ENCODE results near the gene NTNG2.
"Not testable (repeated sequence)": the region's sequence is repeated elsewhere in the genome, so short reads cannot be mapped to it uniquely, and the experiment has no call there.

Gene NTNG2

DNA sequence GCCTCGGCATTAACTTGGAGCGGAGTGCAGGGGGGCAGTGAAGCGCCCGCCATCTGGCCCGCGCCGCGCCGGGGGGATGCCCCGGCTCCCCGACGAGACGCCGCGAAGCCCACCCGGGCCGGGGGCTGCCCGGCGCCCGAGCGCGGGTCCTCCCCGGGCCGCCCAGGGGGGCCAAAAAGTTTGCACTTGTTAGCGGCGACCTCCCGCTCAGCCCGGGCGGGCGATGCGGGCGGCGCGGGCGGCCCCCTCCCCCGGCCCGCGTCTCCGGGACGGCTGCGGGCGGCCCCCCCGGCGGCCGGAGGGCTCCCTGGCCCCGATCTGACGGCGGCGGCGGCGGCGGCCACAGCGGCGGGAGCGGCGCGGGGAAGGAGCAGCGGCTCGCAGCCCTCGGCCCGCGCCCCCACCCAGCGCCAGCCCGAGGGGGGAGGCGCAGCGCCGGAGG lies at the start of gene NTNG2:
Gene NTNG2, plus strand, starts transcription at position 316 of the 442 bp plus-strand sequence. CDS start 4,774 bp downstream, outside the sequence.
- DNase-seq: no peak

- DNase-seq: peak; percentile 24
Measured at GRCh38 chr9:132114102-132114707, 47.7 kb upstream of the NTNG2 start.

- no peak for DNase-seq
Measured at GRCh38 chr9:132116583-132116982, 45.3 kb upstream of the NTNG2 start.

DNA sequence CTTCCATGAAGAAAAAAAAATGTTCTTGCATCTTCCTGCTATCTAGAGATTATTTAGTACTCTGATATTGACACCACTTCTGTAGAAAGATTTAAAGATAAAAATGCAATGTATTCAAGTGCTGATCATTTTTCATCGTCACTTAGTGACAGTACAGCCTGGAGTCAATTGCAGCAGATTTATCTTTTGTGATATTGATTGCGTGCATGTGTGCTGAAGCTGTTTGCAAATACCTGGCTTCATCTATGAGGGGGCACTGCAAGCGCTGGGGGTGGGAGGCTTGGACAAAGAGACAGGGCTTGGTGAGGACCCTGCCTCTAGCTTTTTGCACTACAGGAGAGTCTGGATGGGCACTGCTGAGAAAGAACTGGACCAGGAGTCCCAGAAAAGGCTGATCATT lies 44.2 kb upstream of the NTNG2 start:
- DNase-seq: no peak

GRCh38 chr9:132121021-132121420 lies 40.8 kb upstream of the NTNG2 start:
- no peak for DNase-seq

- no peak for DNase-seq
Measured at GRCh38 chr9:132124800-132125199, 37.1 kb upstream of the NTNG2 start.

DNA sequence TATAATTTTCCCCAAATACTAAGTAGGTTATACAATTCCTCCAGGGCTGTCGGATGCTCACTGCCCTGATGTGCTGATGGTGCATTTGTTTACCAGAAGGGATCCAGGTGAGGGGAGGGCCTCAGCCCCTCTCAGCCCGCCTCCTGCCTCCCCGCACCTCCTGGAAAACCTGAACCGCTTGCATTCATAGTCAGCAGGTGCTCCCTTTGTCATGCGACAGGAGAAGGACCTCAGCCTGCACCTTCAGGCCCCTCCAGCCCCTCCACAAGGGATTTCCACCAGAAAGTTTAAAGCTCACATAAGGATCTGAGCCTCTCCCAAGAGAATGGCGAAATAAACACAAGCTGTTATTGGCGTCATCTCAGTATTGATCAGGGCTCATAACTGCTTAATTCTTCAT lies 36.5 kb upstream of the NTNG2 start:
- DNase-seq: no peak

GRCh38 chr9:132125944-132126679 lies 35.7 kb upstream of the NTNG2 start:
- no peak for DNase-seq

- DNase-seq: no peak
Measured at GRCh38 chr9:132126680-132127236, 35.1 kb upstream of the NTNG2 start.

DNA sequence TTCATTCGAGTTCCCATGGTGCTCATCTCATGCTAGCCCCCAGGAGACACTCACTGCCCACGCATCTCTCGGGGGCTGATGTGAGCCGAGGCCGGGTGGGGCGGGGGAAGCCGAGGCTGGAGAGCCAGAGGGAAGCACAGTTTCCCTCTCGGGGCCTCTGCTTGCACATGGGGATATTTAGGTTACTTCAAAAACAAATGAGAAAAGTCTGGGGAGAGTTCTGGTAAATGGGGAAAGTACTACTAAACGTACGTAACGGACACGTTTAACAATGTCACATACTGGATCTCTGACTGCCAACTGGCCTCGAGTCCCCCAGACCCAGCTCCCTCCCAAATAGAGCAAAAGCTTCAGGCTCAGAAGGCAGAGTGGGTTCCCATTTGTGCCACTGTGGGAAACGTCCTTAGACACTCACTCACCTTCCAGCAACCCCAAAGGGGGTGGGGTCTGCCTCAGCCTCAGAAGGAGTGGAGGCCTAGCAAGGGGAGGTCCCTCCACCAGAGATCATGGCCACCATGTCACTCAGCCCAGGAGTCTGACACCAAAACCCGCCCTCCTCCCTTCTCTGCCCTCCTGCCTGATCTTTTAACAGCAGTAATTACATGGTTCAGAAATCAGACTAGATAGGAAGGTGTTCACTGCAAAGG lies 33.8 kb upstream of the NTNG2 start:
- no peak for DNase-seq

DNA sequence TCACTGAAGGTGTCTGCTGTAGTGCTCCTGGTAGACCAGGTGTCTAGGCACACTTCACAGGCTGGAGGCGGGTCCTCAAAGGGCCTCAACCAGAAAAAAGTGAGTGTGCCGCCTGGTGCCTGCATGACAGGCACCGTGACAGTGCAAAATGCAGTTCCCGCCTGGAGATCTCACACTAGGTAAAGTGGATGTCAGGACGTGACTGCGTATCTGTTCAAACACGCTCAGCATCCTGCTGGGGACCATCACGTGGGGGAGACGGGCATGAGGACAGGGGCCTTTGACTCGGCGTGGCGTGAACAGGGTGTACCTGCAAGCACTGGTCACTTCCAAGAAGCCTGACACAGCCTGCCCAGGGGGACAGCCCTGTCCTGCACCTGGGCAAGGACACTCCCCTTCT lies 32.3 kb upstream of the NTNG2 start:
- no peak for DNase-seq

- DNase-seq: not testable (repeated sequence)
Measured at GRCh38 chr9:132134085-132134484, 27.8 kb upstream of the NTNG2 start.

GRCh38 chr9:132135456-132135855 lies 26.4 kb upstream of the NTNG2 start:
- no peak for DNase-seq

DNA sequence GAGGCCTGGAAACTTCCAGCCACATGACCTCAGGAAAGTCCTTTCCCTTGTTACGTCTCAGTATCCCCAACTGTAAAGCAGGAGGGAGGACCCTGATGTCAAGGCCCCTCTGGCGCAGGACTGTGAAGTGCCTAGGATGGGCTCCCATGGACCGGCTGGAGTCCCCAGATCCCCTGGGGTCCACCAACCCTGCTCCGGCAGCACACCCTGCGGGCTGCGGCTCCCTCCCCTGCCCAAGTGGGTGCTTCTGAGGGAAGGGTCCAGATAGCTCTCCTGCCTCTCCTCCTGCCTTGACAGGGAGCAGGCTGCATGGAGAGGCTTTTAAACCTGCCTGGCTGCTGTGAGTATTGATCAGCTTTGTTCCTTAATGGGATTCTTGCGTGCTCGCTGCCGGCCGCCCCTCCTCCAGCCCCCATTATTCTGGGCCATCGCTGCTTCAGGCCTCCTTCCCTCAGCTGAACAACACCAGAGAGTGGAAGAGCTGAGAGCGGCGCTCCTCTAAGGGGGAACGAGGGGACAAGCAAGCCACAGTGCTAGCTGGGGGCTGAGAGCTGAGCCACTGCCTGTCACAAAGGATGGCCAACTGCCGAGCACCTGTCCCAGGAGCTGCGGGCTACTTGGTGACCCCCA lies 25.6 kb upstream of the NTNG2 start:
- no peak for DNase-seq

DNA sequence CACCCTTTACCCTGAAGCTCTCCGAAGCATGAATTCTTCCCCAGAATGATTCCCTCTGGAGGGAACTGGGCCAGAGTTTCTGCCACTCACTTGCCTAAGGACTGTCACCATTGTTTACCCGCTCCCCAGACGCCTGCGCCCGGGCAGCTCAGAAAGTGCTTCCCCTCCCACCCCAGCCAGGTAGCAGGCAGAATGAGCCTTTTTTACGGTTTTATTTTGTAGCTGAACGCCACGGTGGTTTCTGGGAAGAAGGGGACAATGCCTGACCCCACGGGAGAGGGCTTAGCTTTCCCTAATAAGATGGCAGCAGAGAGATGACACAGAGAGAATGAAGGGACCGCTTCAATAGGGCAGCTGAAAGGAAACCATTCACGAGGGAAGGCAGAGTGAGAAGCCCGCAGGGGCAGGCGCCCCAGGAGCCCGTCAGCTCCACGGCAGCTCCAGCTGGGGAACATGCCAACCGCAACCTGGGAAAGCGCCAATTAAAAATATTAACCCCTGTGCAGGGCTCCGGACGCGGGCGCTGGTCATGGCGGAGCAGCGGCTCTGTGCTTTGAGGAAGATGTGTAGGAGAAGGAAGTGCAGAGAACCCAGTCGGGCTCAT lies 20.4 kb upstream of the NTNG2 start:
- DNase-seq: no peak

GRCh38 chr9:132141948-132142594 lies 19.8 kb upstream of the NTNG2 start:
- no peak for DNase-seq

- no peak for DNase-seq
Measured at GRCh38 chr9:132142924-132143323, 18.9 kb upstream of the NTNG2 start.

DNA sequence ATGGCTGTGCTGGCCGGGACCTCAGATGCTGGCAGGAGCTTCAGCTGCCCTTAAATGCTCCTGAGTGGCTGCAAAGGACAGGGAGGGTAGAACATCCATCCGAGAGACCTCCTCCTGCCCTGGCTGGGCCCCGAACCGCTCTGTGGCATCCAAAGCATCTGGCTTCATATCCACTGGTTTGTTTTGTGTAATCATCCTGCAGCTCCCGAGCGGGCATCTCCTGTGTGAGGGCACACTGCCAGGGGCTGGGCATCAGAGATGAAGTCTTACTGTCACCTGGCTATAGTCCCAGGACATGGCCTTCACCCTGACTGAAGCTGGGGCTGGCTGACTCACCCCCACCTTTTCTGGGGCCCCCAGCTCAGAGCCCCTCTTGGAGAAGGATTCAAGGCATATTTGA lies 18.5 kb upstream of the NTNG2 start:
- DNase-seq: no peak

- DNase-seq: no peak
Measured at GRCh38 chr9:132144708-132145365, 17.0 kb upstream of the NTNG2 start.

GRCh38 chr9:132146039-132146438 lies 15.8 kb upstream of the NTNG2 start:
- DNase-seq: no peak

- DNase-seq: no peak
Measured at GRCh38 chr9:132146575-132146974, 15.3 kb upstream of the NTNG2 start.

GRCh38 chr9:132147331-132147730 lies 14.5 kb upstream of the NTNG2 start:
- DNase-seq: no peak
